ENCODE results near the gene OR52E6. TPM values are rescaled to one million over a fixed set of nuclear protein-coding genes. Genes with fewer than 3 reads are reported as not detected.

The OR52E6 gene
- not detected in 2 replicates for total RNA-seq

DNA sequence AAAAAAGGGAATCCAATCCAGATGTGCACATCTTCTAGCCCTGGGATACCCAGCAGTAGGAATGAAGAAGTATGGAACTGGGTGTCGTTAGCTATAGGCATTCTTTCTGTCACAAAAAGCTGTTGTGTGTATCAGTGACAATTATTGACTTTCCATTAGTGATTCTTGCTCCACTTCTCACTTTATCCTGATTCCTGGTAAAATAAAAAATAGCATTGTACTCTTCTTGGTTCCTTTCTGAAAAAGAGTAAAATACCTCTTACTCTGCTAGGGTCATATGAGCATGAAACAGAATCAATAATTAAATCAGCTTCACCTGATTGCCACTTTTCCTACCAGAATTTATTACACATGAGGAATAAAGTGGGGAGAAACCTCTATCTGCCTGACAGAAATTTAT is at the start of gene OR52E6:
Gene OR52E6 (minus strand): TSS at position 101 of the 400 bp plus-strand sequence. CDS start 0 bp downstream, at position 101.

DNA sequence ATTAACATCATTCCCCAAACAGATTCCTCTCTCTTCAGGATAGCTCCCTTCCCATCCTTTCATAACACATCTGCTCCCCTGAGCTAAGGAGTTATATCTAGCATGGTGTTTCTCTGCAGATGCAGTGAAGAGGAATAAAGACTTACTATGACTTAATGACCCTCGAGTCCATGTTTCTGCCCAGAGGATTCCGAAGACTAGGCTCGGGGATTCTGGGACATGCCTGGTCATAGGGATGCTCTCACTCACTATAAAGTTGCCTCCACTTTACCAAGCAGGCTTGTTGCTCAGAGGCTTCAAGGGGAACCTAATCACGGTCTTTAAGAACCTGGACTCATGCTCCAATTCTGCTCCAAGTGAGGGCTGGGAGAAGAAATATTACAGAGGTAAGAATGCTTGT is 38.6 kb upstream of the OR52E6 start, which contains the start of gene OR52E4:
Gene OR52E4 (plus strand): TSS at position 301 of the 400 bp plus-strand sequence. CDS start 3,664 bp downstream, outside the sequence.

DNA sequence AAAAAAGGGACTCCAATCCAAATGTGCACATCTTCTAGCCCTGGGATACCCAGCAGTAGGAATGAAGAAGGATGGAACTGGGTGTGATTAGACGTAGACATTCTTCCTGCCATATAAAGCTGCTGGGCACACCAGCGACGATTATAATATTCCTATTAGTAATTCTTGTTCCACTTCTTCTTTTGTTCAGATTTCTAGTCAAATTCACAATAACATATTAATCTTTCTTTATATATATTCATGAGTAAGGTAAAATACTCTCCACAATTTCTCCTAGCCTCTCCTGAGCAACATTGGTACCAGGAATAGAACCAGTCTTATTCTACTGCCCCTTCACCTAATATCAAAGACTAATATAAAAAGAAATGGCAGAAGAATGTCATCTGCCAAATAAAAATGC is 15.9 kb upstream of the OR52E6 start, which contains the start of gene OR52E8:
Gene OR52E8 (minus strand): TSS at position 101 of the 400 bp plus-strand sequence. CDS start 0 bp downstream, at position 101.

DNA sequence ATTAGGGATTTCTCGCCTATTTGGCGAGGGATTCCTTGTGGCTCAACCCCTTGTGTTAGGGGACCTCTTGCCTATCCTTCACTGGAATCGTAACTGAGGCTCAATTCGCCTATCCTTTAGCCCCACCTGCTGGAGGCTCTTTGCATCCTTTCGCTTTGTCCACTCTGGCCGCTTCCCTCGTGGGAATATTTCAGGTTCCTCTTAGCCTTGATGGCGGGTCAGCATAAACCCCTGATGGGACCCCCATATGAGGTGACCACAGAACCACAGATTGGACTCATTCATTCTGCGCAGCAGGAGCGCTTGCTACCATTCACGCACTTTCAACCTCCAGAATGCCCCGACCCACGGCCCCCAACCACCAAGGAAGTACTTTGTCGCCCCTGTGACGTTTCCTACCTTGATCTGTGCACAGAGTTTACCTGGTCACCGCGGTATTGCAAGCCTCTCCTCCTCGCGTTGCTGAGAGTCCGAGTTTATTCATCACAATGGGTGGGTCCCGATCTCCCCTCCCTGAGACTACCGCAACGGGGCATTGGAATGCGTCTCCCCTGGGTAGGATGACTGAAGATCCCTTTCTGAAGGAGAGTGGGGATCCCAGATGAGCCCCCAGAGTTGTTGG is 33.1 kb downstream of the OR52E6 start, which contains the start of gene OR52N2:
Gene OR52N2 (plus strand): TSS at position 425 of the 622 bp plus-strand sequence. CDS start 11,412 bp downstream, outside the sequence.

DNA sequence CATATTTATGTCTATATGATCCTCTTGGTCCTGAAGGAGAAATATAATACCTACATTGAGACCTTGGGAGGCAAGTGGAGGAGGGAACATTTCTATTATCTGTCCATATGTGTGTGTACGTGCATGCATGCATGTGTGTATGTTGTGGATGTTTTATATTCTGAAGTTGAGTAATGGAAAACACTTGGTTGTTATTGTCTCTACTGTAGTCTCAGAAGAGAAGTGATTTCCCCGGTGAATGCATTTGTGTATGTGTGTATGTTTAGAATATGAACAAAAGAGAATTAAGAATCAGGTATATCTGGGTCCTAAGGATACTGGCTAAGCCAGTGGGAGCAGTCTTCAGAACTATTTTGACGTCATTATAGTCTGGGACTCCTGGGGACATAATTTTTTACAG is 50.5 kb downstream of the OR52E6 start, which contains the start of gene OR52N1:
Gene OR52N1 (minus strand): TSS at position 101 of the 400 bp plus-strand sequence. CDS start 2,449 bp downstream, outside the sequence.

Other genes starting within 250 kb of the OR52E6 start
- 3.7 TPM in 2 replicates for gene TRIM6, start 245.3 kb downstream of the OR52E6 start, total RNA-seq
- 2.4 TPM in 2 replicates for gene TRIM34, start 216.9 kb downstream of the OR52E6 start, total RNA-seq
- 14.1 and 15.6 TPM in 2 replicates for gene TRIM5, start 156.8 kb downstream of the OR52E6 start, total RNA-seq
- gene TRIM22, start 152.1 kb downstream of the OR52E6 start, total RNA-seq, result 5.8 and 7.6 TPM in 2 replicates
- gene OR56B1, start 105.4 kb downstream of the OR52E6 start, total RNA-seq, result not detected in 2 replicates
- gene OR52N4, start 87.7 kb downstream of the OR52E6 start, total RNA-seq, result not detected in 2 replicates
- gene OR52N5, start 58.5 kb downstream of the OR52E6 start, total RNA-seq, result not detected in 2 replicates
- not detected in 2 replicates for gene OR52N1, start 50.6 kb downstream of the OR52E6 start, total RNA-seq
- not detected in 2 replicates for gene OR52N2, start 33.0 kb downstream of the OR52E6 start, total RNA-seq
- gene OR52E8, start 15.8 kb upstream of the OR52E6 start, total RNA-seq, result not detected in 2 replicates
- not detected in 2 replicates for gene OR52E4, start 38.7 kb upstream of the OR52E6 start, total RNA-seq
- gene OR52E5, start 51.3 kb upstream of the OR52E6 start, total RNA-seq, result not detected in 2 replicates
- gene OR56A3, start 100.4 kb upstream of the OR52E6 start, total RNA-seq, result not detected in 2 replicates
- gene OR56A5, start 126.6 kb upstream of the OR52E6 start, total RNA-seq, result not detected in 2 replicates
- gene OR52L1, start 145.1 kb upstream of the OR52E6 start, total RNA-seq, result not detected in 2 replicates
- not detected in 2 replicates for gene OR56A4, start 165.0 kb upstream of the OR52E6 start, total RNA-seq
- not detected in 2 replicates for gene OR56A1, start 188.9 kb upstream of the OR52E6 start, total RNA-seq